ENCODE results near the gene SDF2.
"Not testable (repeated sequence)": the region's sequence is repeated elsewhere in the genome, so short reads cannot be mapped to it uniquely, and the experiment has no call there.

SDF2 gene

GRCh38 chr17:28682655-28683054, 20.9 kb upstream of the SDF2 start:
- DNase-seq: no peak

GRCh38 chr17:28675980-28676379, 14.3 kb upstream of the SDF2 start:
- DNase-seq: no peak

GRCh38 chr17:28675490-28675889, 13.8 kb upstream of the SDF2 start:
- DNase-seq: no peak

- no peak for DNase-seq
These were observed 8.2 kb upstream of the SDF2 start for GRCh38 chr17:28669918-28670317.

GRCh38 chr17:28667870-28668269, 6.2 kb upstream of the SDF2 start:
- DNase-seq: no peak

- no peak for DNase-seq
These were observed 4.3 kb upstream of the SDF2 start for GRCh38 chr17:28665994-28666393.

GRCh38 chr17:28663723-28664122, 2.0 kb upstream of the SDF2 start:
- no peak for DNase-seq

- DNase-seq: no peak
These were observed 772 bp upstream of the SDF2 start for GRCh38 chr17:28662527-28662829.

- DNase-seq: not testable (repeated sequence)
These were observed 2.2 kb downstream of the SDF2 start for GRCh38 chr17:28659497-28659881.

- DNase-seq: not testable (repeated sequence)
These were observed 2.8 kb downstream of the SDF2 start for GRCh38 chr17:28658766-28659496.

- DNase-seq: not testable (repeated sequence)
These were observed 3.4 kb downstream of the SDF2 start for GRCh38 chr17:28658342-28658741.

GRCh38 chr17:28657756-28658155, 4.0 kb downstream of the SDF2 start:
- DNase-seq: no peak

- DNase-seq: no peak
These were observed 6.5 kb downstream of the SDF2 start for GRCh38 chr17:28655160-28655559.

GRCh38 chr17:28648698-28649097, 13.0 kb downstream of the SDF2 start:
- no peak for DNase-seq

- DNase-seq: no peak
These were observed 15.5 kb downstream of the SDF2 start for GRCh38 chr17:28646039-28646754.

- no peak for DNase-seq
These were observed 16.1 kb downstream of the SDF2 start for GRCh38 chr17:28645576-28645939.

- peak; percentile 96 for DNase-seq
These were observed 16.7 kb downstream of the SDF2 start, which contains the start of gene BLTP2 for GRCh38 chr17:28644787-28645575. Gene BLTP2 (minus strand): TSS chr17:28645158. CDS start chr17:28645056, 102 bp downstream.

- DNase-seq: peak; percentile 30
These were observed 17.5 kb downstream of the SDF2 start for GRCh38 chr17:28643983-28644786.

- DNase-seq: no peak
These were observed 20.1 kb downstream of the SDF2 start for GRCh38 chr17:28641579-28641978.

- no peak for DNase-seq
These were observed 26.2 kb downstream of the SDF2 start for GRCh38 chr17:28635506-28635905.

- no peak for DNase-seq
These were observed 27.4 kb downstream of the SDF2 start for GRCh38 chr17:28634206-28634865.

GRCh38 chr17:28626818-28627217, 34.9 kb downstream of the SDF2 start:
- no peak for DNase-seq

Data from GDM1 (cell line).